Left lobe of liver (tissue), 2 donors: ENCODE results near the gene P2RY6. TPM values are rescaled to one million over a fixed set of nuclear protein-coding genes. Genes with fewer than 3 reads are reported as not detected.

Source experiments
- ATAC-seq: fragments of 200-7000 bp; cut with Tn5 transposase; one replicate; pipeline ENCODE4 v1.9.1; 2020; ENCODE audit warnings: mild to moderate bottlenecking, moderate library complexity
- DNase-seq: peaks from one replicate; pipeline ENCODE4 v3.0.0-alpha.2; 2020; ENCODE audit warnings: low spot score
- total RNA-seq: library from RNA; stranded (reverse); gene quantifications from one replicate; pipeline ENCODE4 v1.2.1, GENCODE V29; 2021
- donor health status: DM: no; HTN: no; CAD: no; lungs with moderate emphysema.
- donor health status: DM: no; HTN: yes; CAD: no.

P2RY6 gene
- total RNA-seq, 1 donor from 2014 or later: 0.25 TPM

- DNase-seq (no peak), ATAC-seq (no peak)
Measured at GRCh38 chr11:73330569-73331093, 58.5 kb downstream of the P2RY6 start.

- DNase-seq: no peak
- no peak for ATAC-seq
Measured at GRCh38 chr11:73331138-73331916, 59.2 kb downstream of the P2RY6 start.

- no peak for ATAC-seq
- DNase-seq: no peak
Measured at GRCh38 chr11:73333173-73333572, 61.0 kb downstream of the P2RY6 start.

GRCh38 chr11:73333640-73334383 lies 61.7 kb downstream of the P2RY6 start:
- ATAC-seq (no peak), DNase-seq (no peak)

- peak; percentile 34 for ATAC-seq
- DNase-seq: peak; percentile 60
Measured at GRCh38 chr11:73334384-73335203, 62.5 kb downstream of the P2RY6 start.

- peak; percentile 82 for DNase-seq
- peak; percentile 92 for ATAC-seq
Measured at GRCh38 chr11:73335204-73335923, 63.2 kb downstream of the P2RY6 start.

GRCh38 chr11:73337846-73338245 lies 65.7 kb downstream of the P2RY6 start:
- DNase-seq (no peak), ATAC-seq (no peak)

- ATAC-seq (peak; percentile 11), DNase-seq (no peak)
Measured at GRCh38 chr11:73338279-73338678, 66.1 kb downstream of the P2RY6 start.

- ATAC-seq: no peak
- DNase-seq: no peak
Measured at GRCh38 chr11:73340164-73340563, 68.0 kb downstream of the P2RY6 start.

- ATAC-seq: peak; percentile 42
- no peak for DNase-seq
Measured at GRCh38 chr11:73342633-73343032, 70.5 kb downstream of the P2RY6 start.

GRCh38 chr11:73343076-73343873 lies 71.1 kb downstream of the P2RY6 start:
- no peak for ATAC-seq
- DNase-seq: no peak

GRCh38 chr11:73344191-73344607 lies 72.1 kb downstream of the P2RY6 start:
- no peak for ATAC-seq
- DNase-seq: no peak

- DNase-seq (no peak), ATAC-seq (no peak)
Measured at GRCh38 chr11:73345481-73346160, 73.5 kb downstream of the P2RY6 start.

- no peak for DNase-seq
- no peak for ATAC-seq
Measured at GRCh38 chr11:73346186-73346935, 74.2 kb downstream of the P2RY6 start.

- no peak for ATAC-seq
- DNase-seq: no peak
Measured at GRCh38 chr11:73347067-73347466, 74.9 kb downstream of the P2RY6 start.
